A172 (cell line): ENCODE measurements around the gene ZNF282. TPM values are rescaled to one million over a fixed set of nuclear protein-coding genes. Genes with fewer than 3 reads are reported as not detected.
"Not testable (repeated sequence)": the region's sequence is repeated elsewhere in the genome, so short reads cannot be mapped to it uniquely, and the experiment has no call there.

Experiments used
- DNase-seq: peaks from one replicate; pipeline ENCODE4 v3.0.0-alpha.2; 2015; ENCODE audit warnings: low spot score
- total RNA-seq: library from RNA; depleted of rRNA; stranded (reverse); fragments of >200 nt; shearing (Covaris generic); gene quantifications from 2 replicates; pipeline ENCODE4 v1.2.3, GENCODE V29; 2014; rRNA removed

The ZNF282 gene
- total RNA-seq, 1 experiment from 2014 or later, result 18.0 TPM

- no peak for DNase-seq
These were observed 59.8 kb downstream of the ZNF282 start for GRCh38 chr7:149255174-149255573.

- DNase-seq, result no peak
These were observed 61.2 kb downstream of the ZNF282 start for GRCh38 chr7:149256568-149256967.

GRCh38 chr7:149257146-149257545 lies 61.8 kb downstream of the ZNF282 start:
- peak; percentile 11 for DNase-seq

GRCh38 chr7:149261316-149261828 lies 66.0 kb downstream of the ZNF282 start:
- DNase-seq, result peak; percentile 46

GRCh38 chr7:149261829-149262617 lies 66.7 kb downstream of the ZNF282 start, which contains the start of gene ZNF783:
Gene ZNF783 (plus strand): TSS chr7:149262196. CDS start chr7:149262334, 138 bp downstream.
- peak; percentile 56 for DNase-seq

GRCh38 chr7:149266451-149266850 lies 71.1 kb downstream of the ZNF282 start:
- no peak for DNase-seq

- DNase-seq, result no peak
These were observed 72.4 kb downstream of the ZNF282 start for GRCh38 chr7:149267733-149268132.

- not testable (repeated sequence) for DNase-seq
These were observed 79.1 kb downstream of the ZNF282 start for GRCh38 chr7:149274424-149274823.

Other genes with a start within 250 kb of the ZNF282 start
- gene PDIA4, start 167.0 kb upstream of the ZNF282 start, total RNA-seq, result 228 and 275 TPM in 2 replicates
- 3.4 and 5.8 TPM in 2 replicates for gene ZNF786, start 104.8 kb upstream of the ZNF282 start, total RNA-seq
- 1.9 and 2.7 TPM in 2 replicates for gene ZNF425, start 69.2 kb upstream of the ZNF282 start, total RNA-seq
- gene ZNF398, start 48.1 kb upstream of the ZNF282 start, total RNA-seq, result 7.3 and 9.2 TPM in 2 replicates
- gene ZNF212, start 44.1 kb downstream of the ZNF282 start, total RNA-seq, result 2.7 and 4.0 TPM in 2 replicates
- 2.0 and 3.7 TPM in 2 replicates for gene ZNF783, start 66.7 kb downstream of the ZNF282 start, total RNA-seq